Fibroblast of skin of back (primary cell): Measurements from ENCODE around the gene F5.
A peak's percentile ranks its signal among the peaks of the same experiment; 100 is the strongest.

Source experiments
- DNase-seq: peaks from one replicate; pipeline ENCODE4 v3.0.0-alpha.2; 2013

F5 gene

DNA sequence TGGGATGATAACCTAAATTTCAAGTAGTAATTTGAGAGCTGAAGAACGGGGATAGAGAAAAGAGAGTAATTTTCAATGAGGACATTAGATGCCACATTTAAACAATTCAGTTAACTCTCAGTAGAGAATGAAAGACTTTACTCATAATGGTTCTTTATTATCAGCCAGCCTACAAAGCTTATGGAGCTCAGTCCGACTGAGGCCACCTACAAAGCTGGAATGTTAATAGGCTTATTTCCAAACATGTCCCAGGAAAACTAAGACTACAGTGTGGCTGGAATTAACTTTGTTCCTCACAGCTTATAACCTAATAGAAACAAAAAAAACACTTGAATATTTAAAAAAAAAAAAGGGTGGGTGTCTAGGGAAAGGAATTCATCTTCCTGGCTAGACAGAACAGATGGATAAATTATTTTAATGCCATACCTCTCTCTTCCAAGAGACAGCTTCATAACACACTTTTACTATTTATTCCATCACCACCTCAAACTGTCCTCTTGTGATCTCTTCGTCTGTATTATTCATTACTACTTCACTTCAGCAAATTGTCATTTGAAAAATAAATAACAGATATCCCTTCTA lies 110.4 kb downstream of the F5 start:
- no peak for DNase-seq

DNA sequence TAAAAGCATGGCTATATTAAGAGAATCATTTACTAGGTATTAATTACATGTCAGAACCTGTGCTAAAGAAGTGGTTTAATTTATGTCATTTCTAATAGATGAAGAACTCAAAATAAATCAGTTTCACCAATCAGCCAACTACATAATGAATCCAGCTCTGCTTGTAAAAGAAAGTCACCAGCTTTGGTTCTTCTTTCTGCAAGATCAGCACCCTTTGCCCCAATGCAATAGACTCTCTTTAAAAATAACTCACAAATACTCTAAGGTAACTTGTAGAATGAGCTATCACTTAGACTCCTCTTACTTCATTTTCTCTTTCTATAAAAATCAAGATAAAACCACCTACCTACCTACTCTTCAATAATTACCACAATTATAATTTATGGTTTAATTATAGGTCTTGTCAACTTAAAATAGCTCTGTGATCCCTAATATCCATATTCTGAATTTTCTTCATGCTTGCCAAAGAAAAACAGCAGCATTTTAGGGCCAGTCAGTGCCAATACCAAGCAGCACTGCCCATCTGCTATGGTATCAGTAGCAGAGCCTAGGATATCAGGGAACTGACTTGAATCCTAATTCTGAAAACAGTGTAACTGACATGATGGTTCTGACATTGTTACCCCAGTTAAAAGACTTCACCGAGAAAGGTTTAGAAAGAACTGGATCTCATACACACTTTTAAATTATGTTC lies 111.8 kb downstream of the F5 start:
- DNase-seq = no peak

DNA sequence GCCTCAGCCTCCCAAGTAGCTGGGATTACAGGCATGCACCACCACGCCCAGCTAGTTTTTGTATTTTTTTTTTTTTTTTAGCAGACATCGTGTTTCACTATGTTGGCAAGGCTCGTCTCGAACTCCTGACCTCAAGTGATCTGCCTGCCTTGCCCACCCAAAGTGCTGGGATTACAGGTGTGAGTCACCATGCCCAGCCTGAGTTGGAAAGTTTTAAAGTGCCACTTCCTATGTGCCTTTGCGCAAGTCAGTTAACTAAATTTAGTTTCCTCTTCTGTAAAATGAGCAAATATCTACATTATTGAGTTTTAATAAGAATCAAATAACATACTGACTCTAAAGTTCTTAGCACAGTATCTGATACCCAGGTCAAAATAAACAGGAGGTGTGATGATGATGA lies 112.9 kb downstream of the F5 start:
- DNase-seq = no peak

DNA sequence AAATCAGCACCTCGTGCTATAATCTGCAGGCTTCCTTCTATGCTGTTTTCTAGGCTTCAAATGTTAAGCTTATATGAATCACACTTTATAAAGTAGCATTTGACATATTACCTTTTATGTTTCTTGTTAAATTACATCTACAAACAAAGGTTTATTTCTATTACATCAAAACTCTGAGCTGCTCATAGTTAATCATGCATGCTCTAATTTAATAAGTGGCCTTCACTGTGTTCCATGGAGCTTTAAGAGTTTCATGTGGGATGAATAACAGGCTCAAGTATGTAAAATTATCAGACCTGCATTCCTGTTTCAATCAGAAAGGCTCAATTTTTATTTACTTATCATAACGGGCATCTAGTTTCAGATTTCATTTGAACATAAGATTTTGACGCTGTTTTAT lies 113.5 kb downstream of the F5 start:
- no peak for DNase-seq

DNA sequence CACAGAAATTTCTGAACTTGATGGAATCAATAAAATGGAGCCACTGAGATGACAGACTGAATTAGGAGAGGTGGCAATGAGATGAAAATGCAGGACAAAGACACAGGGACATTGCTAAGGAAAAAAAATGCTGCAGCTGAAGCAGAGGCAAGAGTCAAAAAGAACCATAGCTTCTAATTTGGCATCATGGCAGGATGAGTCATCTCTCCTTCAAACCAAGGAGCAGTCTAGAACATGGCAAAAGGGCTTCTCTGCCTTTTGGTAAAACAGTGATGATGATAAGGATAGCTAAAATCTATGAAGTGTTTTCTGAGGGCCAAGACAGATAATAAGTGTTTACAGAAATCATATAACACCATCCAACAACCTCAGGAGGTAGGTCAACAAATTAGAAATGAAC lies 117.3 kb downstream of the F5 start:
- DNase-seq = peak; percentile 5

DNA sequence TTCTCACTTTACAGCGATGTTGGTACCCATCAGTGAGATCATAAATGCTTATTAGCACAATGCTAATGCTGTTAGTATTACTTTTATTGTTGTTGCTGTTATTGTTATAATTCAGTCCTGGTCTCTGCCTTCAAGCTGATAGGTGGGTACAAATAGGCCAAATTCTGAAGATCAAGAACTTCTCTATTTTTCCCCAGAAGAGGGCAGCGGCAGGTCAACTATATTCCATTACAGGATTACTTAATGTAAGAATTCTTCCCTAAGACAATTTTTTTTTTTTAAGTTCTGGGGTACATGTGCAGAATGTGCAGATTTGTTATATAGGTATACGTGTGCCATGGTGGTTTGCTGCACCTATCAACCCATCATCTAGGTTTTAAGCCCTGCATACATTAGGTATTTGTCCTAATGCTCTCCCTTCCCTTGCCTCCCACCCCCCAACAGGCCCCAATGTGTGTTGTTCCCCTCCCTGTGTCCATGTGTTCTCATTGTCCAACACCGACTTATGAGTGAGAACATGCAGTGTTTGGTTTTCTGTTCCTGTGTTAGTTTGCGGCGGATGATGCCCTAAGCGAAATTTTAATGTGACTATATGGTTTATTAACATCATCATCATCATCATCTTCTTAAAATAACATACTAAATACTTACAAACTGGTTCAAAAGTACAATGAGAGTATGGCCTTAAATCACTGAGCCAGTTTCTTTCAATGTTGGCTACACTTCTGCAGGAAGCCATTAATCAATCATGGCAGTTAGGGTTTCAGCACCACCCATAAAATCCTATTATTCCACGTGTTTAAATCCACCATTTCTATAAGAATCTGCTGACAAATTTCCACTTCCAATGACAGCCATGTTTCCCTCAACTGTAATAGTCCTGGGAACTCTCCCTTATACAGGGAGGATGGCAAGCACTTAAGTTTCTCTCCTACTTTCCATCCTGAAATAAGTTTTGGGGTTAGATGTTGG lies 119.7 kb downstream of the F5 start:
- DNase-seq = peak; percentile 35

DNA sequence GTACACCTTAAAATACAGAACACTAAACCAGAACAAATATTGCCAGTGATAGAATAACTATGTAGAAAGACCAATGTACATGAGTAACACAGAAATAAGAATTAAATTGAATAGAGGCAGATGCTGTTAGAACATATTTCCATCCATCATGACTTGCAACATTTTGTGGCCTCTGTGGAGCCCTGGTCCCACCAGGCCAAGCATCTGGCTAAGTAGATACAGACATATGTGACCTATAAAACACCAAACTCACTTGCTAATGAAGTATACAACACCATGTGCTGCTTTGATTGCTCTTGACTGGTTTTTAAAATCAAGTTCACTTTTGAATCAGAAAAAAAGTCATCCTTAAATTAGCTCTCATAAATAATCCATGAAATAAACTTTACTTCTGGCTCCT lies 121.0 kb downstream of the F5 start:
- DNase-seq = no peak
